ENCODE measurements around the gene ACACA.

Gene ACACA

DNA sequence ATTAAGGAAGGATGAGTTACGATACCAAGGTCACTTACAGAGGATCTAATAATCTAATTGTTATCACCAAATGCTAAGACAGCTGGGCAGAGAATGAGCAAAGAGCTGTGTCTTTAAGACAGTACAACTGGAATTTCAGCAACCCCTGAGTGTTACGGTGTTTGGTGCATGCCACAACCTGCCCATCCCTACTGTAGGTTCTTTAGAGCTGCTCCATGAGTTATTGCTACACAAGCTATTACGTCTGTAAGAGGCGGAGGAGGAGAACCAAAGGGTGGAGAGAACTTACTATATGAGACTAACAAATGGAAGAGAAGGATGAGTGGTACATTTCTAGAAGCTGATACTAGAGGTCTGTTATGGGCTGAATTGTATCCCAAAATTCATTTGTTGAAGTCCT lies 45.1 kb downstream of the ACACA start (continued):
- no peak for TF ChIP-seq ZNF654 (tag by site-specific recombination; IDR thresholded peaks at IDR 0.05; ENCODE audit: low read depth)
- TF ChIP-seq ZNF114 (tag by site-specific recombination; IDR thresholded peaks at IDR 0.05), result no peak
- TF ChIP-seq BCL11B (tag by site-specific recombination; IDR thresholded peaks at IDR 0.05; ENCODE audit: low read depth), result no peak
- TF ChIP-seq ZFP3 (tag by site-specific recombination; IDR thresholded peaks at IDR 0.05; ENCODE audit: low read depth), result no peak
- 0 out of 2 replicates have a peak, but pooled peaks have one; percentile 23 for TF ChIP-seq SP3 (tag by site-specific recombination; IDR thresholded peaks at IDR 0.05)
- peak; percentile 17; the same call in 1 of the 2 replicates for TF ChIP-seq ZBTB21 (tag by site-specific recombination; IDR thresholded peaks at IDR 0.05)
- no peak for TF ChIP-seq ELK4 (IDR thresholded peaks at IDR 0.05; ENCODE audit: borderline replicate concordance, low read depth, low read length)
- TF ChIP-seq GLIS2 (tag by site-specific recombination; IDR thresholded peaks at IDR 0.05), result no peak
- no peak for TF ChIP-seq ZNF843 (tag by site-specific recombination; IDR thresholded peaks at IDR 0.05)
- peak; percentile 47; the same call in 1 of the 2 replicates for TF ChIP-seq ZNF394 (tag by site-specific recombination; IDR thresholded peaks at IDR 0.05; ENCODE audit: borderline replicate concordance)
- no peak for TF ChIP-seq ZBTB20 (tag by site-specific recombination; IDR thresholded peaks at IDR 0.05)
- TF ChIP-seq, protein P1, sequence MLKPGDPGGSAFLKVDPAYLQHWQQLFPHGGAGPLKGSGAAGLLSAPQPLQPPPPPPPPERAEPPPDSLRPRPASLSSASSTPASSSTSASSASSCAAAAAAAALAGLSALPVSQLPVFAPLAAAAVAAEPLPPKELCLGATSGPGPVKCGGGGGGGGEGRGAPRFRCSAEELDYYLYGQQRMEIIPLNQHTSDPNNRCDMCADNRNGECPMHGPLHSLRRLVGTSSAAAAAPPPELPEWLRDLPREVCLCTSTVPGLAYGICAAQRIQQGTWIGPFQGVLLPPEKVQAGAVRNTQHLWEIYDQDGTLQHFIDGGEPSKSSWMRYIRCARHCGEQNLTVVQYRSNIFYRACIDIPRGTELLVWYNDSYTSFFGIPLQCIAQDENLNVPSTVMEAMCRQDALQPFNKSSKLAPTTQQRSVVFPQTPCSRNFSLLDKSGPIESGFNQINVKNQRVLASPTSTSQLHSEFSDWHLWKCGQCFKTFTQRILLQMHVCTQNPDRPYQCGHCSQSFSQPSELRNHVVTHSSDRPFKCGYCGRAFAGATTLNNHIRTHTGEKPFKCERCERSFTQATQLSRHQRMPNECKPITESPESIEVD (tag by site-specific recombination; IDR thresholded peaks at IDR 0.05), result no peak
- TF ChIP-seq, protein P2, sequence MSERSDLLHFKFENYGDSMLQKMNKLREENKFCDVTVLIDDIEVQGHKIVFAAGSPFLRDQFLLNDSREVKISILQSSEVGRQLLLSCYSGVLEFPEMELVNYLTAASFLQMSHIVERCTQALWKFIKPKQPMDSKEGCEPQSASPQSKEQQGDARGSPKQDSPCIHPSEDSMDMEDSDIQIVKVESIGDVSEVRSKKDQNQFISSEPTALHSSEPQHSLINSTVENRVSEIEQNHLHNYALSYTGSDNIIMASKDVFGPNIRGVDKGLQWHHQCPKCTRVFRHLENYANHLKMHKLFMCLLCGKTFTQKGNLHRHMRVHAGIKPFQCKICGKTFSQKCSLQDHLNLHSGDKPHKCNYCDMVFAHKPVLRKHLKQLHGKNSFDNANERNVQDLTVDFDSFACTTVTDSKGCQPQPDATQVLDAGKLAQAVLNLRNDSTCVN (tag by site-specific recombination; optimal IDR thresholded peaks at IDR 0.05), result no peak
- TF ChIP-seq KLF8 (tag by site-specific recombination; IDR thresholded peaks at IDR 0.05), result no peak; the same call in 1 of the 2 replicates
- no peak for TF ChIP-seq ZNF416 (tag by site-specific recombination; IDR thresholded peaks at IDR 0.05)
- TF ChIP-seq ZNF544 (tag by site-specific recombination; IDR thresholded peaks at IDR 0.05), result no peak
- TF ChIP-seq ZNF311 (tag by site-specific recombination; IDR thresholded peaks at IDR 0.05; ENCODE audit: borderline replicate concordance), result no peak
- TF ChIP-seq ZNF549 (tag by site-specific recombination; IDR thresholded peaks at IDR 0.05), result no peak
- no peak for TF ChIP-seq YY2 (tag by site-specific recombination; IDR thresholded peaks at IDR 0.05)
- TF ChIP-seq ZNF169 (tag by site-specific recombination; IDR thresholded peaks at IDR 0.05), result no peak
- peak; percentile 37; the same call in 1 of the 2 replicates for TF ChIP-seq SP2 (tag by site-specific recombination; IDR thresholded peaks at IDR 0.05)
- TF ChIP-seq, protein P3, sequence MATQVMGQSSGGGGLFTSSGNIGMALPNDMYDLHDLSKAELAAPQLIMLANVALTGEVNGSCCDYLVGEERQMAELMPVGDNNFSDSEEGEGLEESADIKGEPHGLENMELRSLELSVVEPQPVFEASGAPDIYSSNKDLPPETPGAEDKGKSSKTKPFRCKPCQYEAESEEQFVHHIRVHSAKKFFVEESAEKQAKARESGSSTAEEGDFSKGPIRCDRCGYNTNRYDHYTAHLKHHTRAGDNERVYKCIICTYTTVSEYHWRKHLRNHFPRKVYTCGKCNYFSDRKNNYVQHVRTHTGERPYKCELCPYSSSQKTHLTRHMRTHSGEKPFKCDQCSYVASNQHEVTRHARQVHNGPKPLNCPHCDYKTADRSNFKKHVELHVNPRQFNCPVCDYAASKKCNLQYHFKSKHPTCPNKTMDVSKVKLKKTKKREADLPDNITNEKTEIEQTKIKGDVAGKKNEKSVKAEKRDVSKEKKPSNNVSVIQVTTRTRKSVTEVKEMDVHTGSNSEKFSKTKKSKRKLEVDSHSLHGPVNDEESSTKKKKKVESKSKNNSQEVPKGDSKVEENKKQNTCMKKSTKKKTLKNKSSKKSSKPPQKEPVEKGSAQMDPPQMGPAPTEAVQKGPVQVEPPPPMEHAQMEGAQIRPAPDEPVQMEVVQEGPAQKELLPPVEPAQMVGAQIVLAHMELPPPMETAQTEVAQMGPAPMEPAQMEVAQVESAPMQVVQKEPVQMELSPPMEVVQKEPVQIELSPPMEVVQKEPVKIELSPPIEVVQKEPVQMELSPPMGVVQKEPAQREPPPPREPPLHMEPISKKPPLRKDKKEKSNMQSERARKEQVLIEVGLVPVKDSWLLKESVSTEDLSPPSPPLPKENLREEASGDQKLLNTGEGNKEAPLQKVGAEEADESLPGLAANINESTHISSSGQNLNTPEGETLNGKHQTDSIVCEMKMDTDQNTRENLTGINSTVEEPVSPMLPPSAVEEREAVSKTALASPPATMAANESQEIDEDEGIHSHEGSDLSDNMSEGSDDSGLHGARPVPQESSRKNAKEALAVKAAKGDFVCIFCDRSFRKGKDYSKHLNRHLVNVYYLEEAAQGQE (tag by site-specific recombination; IDR thresholded peaks at IDR 0.05), result no peak
- TF ChIP-seq ZNF610 (tag by site-specific recombination; IDR thresholded peaks at IDR 0.05; ENCODE audit: borderline replicate concordance), result peak; percentile 44; the same call in 1 of the 2 replicates
- TF ChIP-seq ZNF19 (tag by site-specific recombination; IDR thresholded peaks at IDR 0.05; ENCODE audit: low read depth), result no peak
- TF ChIP-seq ZBTB7A (tag by site-specific recombination; IDR thresholded peaks at IDR 0.05; ENCODE audit: low read depth), result no peak
- TF ChIP-seq ZNF621 (tag by site-specific recombination; IDR thresholded peaks at IDR 0.05), result no peak
- 0 out of 2 replicates have a peak, but pooled peaks have one; percentile 58 for TF ChIP-seq ZNF366 (tag by site-specific recombination; conservative IDR thresholded peaks at IDR 0.05)
- no peak for TF ChIP-seq ZNF10 (tag by site-specific recombination; IDR thresholded peaks at IDR 0.05)
- TF ChIP-seq ZNF660 (tag by site-specific recombination; IDR thresholded peaks at IDR 0.05), result no peak
- no peak for TF ChIP-seq EGR2 (tag by site-specific recombination; IDR thresholded peaks at IDR 0.05; ENCODE audit: low read depth)
- TF ChIP-seq KLF16 (tag by site-specific recombination; IDR thresholded peaks at IDR 0.05), result no peak
- TF ChIP-seq MEIS1 (CRISPR knock-in tag; IDR thresholded peaks at IDR 0.05; ENCODE audit: borderline replicate concordance), result no peak
- no peak for TF ChIP-seq SETDB1 (IDR thresholded peaks at IDR 0.05; ENCODE audit: insufficient read length, low read length)
- no peak for TF ChIP-seq ZNF580 (tag by site-specific recombination; IDR thresholded peaks at IDR 0.05)
- peak; percentile 77 for TF ChIP-seq ZNF629 (tag by site-specific recombination; IDR thresholded peaks at IDR 0.05)
- no peak for TF ChIP-seq ZNF626 (tag by site-specific recombination; IDR thresholded peaks at IDR 0.05)

Measured in HEK293 (cell line).